Body of pancreas (tissue), 4 donors: ENCODE results near the gene SOCS3. TPM values are rescaled to one million over a fixed set of nuclear protein-coding genes. Genes with fewer than 3 reads are reported as not detected.

Experiments used
- ATAC-seq: fragments of 150-250 bp; one replicate; pipeline ENCODE4 v1.9.1; 2016
- DNase-seq, 4 donors: peaks; one replicate each; pipeline ENCODE4 v3.0.0-alpha.2; 2019
- H3K27ac ChIP-seq, 4 donors: fragments of 200-600 bp; sonication (generic); 1 replicate in 3 of 4; 2 replicates in 1 of 4; pipeline versions ENCODE4 v1.5.1 to v1.6.1; 2016 to 2019; ENCODE audit warnings: mild to moderate bottlenecking in 1 of 4, mixed read lengths in 1 of 4, moderate library complexity in 1 of 4
- H3K27me3 ChIP-seq, 2 donors: fragments of 200-600 bp; sonication (generic); one replicate each; pipeline ENCODE4 v1.6.0; 2016; ENCODE audit warnings: mild to moderate bottlenecking in 1 of 2
- H3K36me3 ChIP-seq, 2 donors: fragments of 200-600 bp; sonication (generic); replicated peaks in 1 of 2; 2 replicates each; pipeline ENCODE4 v1.5.1; 2016; ENCODE audit warnings: low read depth in 2 of 2; ENCODE audit not compliant: insufficient read depth in 1 of 2
- H3K4me1 ChIP-seq: fragments of 200-600 bp; sonication (generic); one replicate; pipeline ENCODE4 v1.6.0; 2016
- H3K4me3 ChIP-seq, 2 donors: fragments of 200-600 bp; sonication (generic); 1 replicate in 1 of 2; 2 replicates in 1 of 2; pipeline ENCODE4 v1.5.1; 2016 to 2019
- H3K9me3 ChIP-seq, 3 donors: fragments of 200-600 bp; sonication (generic); 1 replicate in 2 of 3; 2 replicates in 1 of 3; pipeline ENCODE4 v1.5.1; 2016
- POLR2A ChIP-seq, 3 donors: fragments of 450-650 bp; IDR thresholded peaks; one replicate each; pipeline ENCODE4 v1.6.1; 2016; ENCODE audit warnings: antibody characterized with exemption in 3 of 3, mild to moderate bottlenecking in 2 of 3
- WGBS, 2 donors: methylation state at CpG; one replicate each; pipeline ENCODE4 v1.1.5; 2017; 5-methylcytosine and 5-hydroxymethylcytosine counted together
- intact Hi-C: fragments of 100-400 bp; cut with DNase I; formaldehyde crosslinking; loops from one replicate; pipeline ENCODE4 v1.15.1; 2023
- total RNA-seq, 2 donors: library from RNA; depleted of rRNA; stranded (reverse); fragments of >200 nt; gene quantifications; one replicate each; pipeline ENCODE4 v1.1.0, GENCODE V29; 2016
- TF ChIP-seq, protein P1 (sequence below), 7 experiments: fragments of 450-650 bp in 4 of 7; fragments of 200-600 bp in 3 of 7; sonication (generic) in 3 of 7; IDR thresholded peaks; one replicate each; pipeline ENCODE4 v1.5.1; 2016 to 2019; ENCODE audit warnings: antibody characterized with exemption in 7 of 7

Gene SOCS3
- total RNA-seq, 2 donors from 2014 or later = 21.0 to 63.9 TPM

DNA sequence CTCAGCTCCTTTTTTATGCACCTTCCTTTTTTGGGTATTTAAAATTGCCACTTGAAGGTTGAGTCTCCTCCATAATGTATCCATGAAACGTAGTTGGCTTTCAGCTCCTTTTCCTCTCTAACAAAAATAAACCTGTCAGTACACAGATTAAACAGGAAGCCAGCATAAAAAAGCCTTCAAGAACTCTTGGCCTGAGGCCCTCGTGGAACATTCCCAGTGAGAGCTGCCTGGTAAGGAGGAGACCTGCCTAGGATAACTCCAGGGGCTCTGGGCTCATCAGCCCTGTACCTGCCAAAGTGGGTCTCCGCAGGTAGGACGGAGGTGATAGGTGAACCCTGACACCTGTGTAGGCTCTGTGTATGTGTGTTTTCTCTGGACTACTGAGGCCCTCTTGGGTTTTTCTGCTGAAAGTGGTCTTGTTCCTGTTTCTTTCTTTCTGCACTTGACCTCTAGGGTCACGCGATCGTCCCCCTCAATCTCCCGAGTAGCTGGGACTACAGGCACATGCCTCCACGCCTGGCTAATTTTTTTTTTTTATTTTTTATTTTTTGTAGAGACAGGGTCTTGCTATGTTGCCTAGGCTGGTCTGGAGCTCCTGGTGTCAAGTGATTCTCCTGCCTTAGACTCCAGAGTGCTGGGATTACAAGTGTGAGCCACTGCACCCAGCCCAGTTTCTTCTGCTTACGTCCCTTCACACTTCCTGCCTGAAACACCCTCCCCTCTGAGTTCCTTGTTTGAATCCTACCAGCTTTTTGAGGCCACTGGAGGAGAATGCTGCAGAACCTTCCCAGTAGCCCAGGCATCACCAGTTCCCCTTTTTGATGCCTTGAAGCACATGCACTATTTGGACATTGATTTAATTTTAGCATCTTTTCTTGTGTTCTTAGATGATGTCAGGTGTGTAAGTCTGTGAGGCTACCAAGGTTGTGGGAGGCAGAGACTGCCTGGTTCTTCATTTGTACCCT, 28.4 kb upstream of the SOCS3 start:
- no peaks in the 10 kb centered on the region for H3K27me3 ChIP-seq
- ATAC-seq = no peak
- peak overlapping the region in 2 of 4 donors; percentile 49 to 77 for H3K27ac ChIP-seq
- DNase-seq = peak in 2 of 4 donors; percentile 22 to 69
- no peaks in the 10 kb centered on the region for H3K36me3 ChIP-seq
- 54 to 66% methylated on average over 10 of the region's 10 CpGs for WGBS, 2 donors
- no peaks in the 10 kb centered on the region for H3K9me3 ChIP-seq
- no peak overlapping the region for H3K4me3 ChIP-seq
- TF ChIP-seq POLR2A (IDR thresholded peaks at IDR 0.05) = peak in 1 of 3 donors; percentile 48
- TF ChIP-seq, protein P1, sequence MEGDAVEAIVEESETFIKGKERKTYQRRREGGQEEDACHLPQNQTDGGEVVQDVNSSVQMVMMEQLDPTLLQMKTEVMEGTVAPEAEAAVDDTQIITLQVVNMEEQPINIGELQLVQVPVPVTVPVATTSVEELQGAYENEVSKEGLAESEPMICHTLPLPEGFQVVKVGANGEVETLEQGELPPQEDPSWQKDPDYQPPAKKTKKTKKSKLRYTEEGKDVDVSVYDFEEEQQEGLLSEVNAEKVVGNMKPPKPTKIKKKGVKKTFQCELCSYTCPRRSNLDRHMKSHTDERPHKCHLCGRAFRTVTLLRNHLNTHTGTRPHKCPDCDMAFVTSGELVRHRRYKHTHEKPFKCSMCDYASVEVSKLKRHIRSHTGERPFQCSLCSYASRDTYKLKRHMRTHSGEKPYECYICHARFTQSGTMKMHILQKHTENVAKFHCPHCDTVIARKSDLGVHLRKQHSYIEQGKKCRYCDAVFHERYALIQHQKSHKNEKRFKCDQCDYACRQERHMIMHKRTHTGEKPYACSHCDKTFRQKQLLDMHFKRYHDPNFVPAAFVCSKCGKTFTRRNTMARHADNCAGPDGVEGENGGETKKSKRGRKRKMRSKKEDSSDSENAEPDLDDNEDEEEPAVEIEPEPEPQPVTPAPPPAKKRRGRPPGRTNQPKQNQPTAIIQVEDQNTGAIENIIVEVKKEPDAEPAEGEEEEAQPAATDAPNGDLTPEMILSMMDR (IDR thresholded peaks at IDR 0.05) = no peak
- H3K4me1 ChIP-seq = peaks cover 15% of the 10 kb centered on the region
- intact Hi-C loops = no loop called here

DNA sequence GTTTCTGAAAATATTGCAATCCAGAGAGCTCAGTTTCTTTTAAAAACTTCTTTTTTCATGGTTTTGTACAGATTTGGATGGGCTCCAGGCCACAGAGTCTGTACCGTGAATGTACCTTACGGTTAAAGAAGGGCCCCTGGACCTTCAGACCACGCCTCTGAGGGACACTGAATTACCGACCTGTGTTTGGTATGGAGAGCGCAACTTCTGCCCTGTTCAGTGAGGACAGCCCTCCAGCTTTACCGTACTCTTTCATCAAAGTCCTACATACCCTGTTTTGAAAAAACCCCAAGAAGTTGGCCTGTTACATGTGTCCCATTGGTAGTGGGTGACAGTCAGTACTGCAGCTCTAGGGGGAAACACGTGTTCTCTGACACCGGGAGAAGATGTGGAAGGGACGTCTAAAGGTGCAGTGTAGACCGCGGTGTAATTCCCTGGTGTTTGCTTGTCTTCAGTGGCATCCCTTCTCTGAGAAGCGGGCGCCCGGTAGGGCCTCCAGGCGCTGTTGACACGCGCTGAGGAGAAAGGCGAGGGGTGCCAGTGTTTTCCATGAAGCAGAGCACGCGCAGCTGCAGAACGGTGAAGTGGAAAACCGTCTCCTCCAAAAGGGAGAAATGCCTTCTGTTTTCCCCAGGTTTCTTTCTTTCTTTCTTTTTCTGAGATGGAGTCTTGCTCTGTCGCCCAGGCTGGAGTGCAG, 24.8 kb upstream of the SOCS3 start:
- TF ChIP-seq POLR2A (IDR thresholded peaks at IDR 0.05) = no peak
- TF ChIP-seq, protein P1 (IDR thresholded peaks at IDR 0.05) = no peak
- DNase-seq (no peak), ATAC-seq (no peak)
- peak overlapping the region in 3 of 4 donors; percentile 7 to 77 (median 36) for H3K27ac ChIP-seq
- no peaks in the 10 kb centered on the region for H3K36me3 ChIP-seq
- H3K9me3 ChIP-seq = no peaks in the 10 kb centered on the region
- WGBS, 2 donors = 81 to 88% methylated on average over 23 of the region's 23 CpGs
- H3K27me3 ChIP-seq = no peaks in the 10 kb centered on the region
- intact Hi-C loops = no loop called here
- H3K4me1 ChIP-seq = peaks cover 41% of the 10 kb centered on the region
- H3K4me3 ChIP-seq = no peak overlapping the region

DNA sequence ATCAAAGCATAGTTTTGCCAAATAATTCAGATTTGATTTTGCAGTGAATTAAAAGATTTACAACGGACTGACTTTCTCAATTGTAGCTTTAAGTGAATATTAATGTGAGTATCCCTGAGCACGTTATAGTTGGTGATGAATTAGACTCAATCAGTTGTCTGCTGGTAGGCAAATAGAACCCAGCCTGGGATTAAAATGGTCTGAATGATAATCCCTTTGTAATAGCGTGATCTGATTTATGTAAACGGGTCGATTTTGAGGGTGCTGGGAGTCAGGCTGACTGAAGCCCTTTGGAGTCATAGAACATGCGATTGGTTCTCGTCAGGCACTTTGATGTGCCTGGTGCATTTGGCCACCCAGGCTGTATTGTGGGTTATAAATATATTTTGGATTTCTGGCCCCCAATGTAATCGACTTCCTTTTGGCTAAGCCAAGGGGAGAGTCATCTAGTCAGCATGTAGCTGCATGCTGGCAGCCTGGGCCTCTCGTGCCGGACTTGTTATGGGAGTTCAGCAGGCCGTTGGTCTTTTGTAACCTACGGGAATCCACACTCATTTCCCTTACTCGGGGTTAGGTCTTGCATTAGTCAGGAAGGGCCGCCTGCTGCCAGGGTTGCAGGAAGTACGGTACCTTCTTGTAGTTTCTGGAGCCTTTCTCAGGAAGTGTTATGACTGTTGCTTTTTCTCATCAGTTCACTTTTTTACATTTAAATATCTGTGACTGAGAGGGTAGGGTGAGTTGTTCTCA, 24.0 kb upstream of the SOCS3 start:
- intact Hi-C loops = no loop called here

DNA sequence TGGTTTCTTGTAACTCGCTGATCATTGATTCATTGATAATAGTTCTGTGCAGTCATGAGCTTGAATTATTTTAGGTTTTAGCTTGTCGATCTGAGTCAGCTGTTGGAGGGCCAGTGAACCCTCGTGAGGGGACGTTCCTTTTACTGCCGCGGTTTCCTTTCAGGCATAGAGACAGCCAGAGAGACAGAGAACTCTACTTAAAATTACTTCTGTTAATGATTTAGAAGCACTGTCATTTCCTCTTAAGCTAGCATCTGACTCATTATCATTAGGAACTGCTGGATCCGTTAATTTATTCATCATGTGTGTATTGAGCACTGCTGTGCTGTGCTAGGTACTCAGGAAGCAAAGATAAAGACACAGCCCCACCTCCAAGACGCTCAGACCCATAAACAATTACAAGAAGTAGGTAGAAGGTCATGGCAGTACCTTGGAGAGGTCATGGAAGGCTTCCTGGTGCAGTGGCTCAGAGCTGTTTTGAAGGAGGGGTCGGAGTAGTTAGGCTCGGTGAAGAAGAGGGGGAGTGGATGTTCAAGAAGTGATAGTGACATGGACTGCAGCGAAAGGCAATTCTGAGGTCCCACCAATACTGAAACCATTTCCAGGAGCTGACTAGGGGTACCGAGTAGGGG, 21.8 kb upstream of the SOCS3 start:
- peak overlapping the region in 3 of 4 donors; percentile 23 to 65 (median 39) for H3K27ac ChIP-seq
- no peaks in the 10 kb centered on the region for H3K27me3 ChIP-seq
- DNase-seq (no peak), ATAC-seq (no peak)
- WGBS, 2 donors = 61 to 69% methylated on average over 12 of the region's 12 CpGs
- H3K36me3 ChIP-seq = no peaks in the 10 kb centered on the region
- H3K4me3 ChIP-seq = no peak overlapping the region
- H3K9me3 ChIP-seq = no peaks in the 10 kb centered on the region
- intact Hi-C loops = no loop called here
- peaks cover 41% of the 10 kb centered on the region for H3K4me1 ChIP-seq
- TF ChIP-seq POLR2A (IDR thresholded peaks at IDR 0.05) = no peak
- TF ChIP-seq, protein P1 (IDR thresholded peaks at IDR 0.05) = no peak

More for the DNA sequence above, 24.0 kb upstream of the SOCS3 start:
- Histone ChIP-seq H3K9me3 (no peaks in the 10 kb centered on the region), H3K4me3 (no peak overlapping the region), H3K36me3 (no peaks in the 10 kb centered on the region), H3K4me1 (peaks cover 47% of the 10 kb centered on the region), H3K27ac (peak overlapping the region in 3 of 4 donors; percentile 7 to 77 (median 38)), H3K27me3 (no peaks in the 10 kb centered on the region)
- DNase-seq (peak; percentile 32 to 85 (median 58)), ATAC-seq (peak; percentile 62)
- WGBS, 2 donors = 48 to 68% methylated on average over 15 of the region's 15 CpGs
- TF ChIP-seq, protein P1 (IDR thresholded peaks at IDR 0.05) = no peak
- peak in 1 of 3 donors; percentile 28 for TF ChIP-seq POLR2A (IDR thresholded peaks at IDR 0.05)
